Hepatocyte (in vitro differentiated cells): ENCODE measurements around the gene SH3BGRL2.

Source experiments
- EZH2 ChIP-seq: fragments of 200-600 bp; sonication (generic); IDR thresholded peaks from 2 replicates; pipeline ENCODE4 v1.6.1; 2016; ENCODE audit warnings: antibody characterized with exemption, mild to moderate bottlenecking, borderline replicate concordance
- TF ChIP-seq, protein P1 (sequence below): fragments of 200-600 bp; sonication (generic); IDR thresholded peaks from 2 replicates; pipeline ENCODE4 v1.5.1; 2016; ENCODE audit warnings: antibody characterized with exemption, mild to moderate bottlenecking; ENCODE audit not compliant: poor library complexity

DNA sequence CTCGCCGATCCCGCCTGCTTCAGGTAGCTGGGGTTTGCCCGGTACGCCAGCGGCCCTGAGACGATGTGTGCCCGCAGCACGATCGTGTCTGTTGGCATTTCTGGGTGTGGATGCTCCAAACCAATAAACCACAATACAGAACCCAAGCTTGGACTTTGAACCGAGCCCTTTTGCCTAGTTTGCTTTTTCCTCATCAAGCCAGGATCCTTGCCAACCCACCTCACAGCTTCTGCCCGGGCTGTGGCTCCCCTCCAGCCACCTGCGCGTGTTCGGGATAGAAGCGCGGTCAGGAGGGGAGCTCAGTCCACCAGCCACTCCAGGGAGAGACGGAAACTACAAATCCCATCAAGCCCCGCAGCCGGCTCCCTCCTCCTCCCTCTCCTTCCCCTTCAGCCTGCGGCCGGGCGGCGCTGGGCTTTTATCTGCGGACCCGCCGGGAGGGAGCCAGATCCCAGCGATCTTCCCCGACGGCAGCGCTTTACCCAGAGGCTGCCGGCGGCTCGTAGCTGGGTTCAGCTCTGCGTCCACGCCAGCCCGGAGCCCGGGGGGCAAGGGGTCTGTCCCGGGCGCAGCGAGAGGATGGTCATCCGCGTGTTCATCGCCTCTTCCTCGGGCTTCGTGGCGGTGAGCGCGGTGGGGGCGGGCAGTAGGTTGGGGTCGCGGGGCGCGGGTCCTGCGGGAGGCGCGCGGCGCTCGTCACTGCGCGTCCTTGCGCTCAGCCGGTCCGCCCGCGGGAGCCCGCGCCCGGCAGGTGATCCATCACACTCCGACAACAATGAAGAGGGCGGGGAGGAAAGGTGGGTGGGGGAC, at the start of gene SH3BGRL2:
- TF ChIP-seq, protein P1, sequence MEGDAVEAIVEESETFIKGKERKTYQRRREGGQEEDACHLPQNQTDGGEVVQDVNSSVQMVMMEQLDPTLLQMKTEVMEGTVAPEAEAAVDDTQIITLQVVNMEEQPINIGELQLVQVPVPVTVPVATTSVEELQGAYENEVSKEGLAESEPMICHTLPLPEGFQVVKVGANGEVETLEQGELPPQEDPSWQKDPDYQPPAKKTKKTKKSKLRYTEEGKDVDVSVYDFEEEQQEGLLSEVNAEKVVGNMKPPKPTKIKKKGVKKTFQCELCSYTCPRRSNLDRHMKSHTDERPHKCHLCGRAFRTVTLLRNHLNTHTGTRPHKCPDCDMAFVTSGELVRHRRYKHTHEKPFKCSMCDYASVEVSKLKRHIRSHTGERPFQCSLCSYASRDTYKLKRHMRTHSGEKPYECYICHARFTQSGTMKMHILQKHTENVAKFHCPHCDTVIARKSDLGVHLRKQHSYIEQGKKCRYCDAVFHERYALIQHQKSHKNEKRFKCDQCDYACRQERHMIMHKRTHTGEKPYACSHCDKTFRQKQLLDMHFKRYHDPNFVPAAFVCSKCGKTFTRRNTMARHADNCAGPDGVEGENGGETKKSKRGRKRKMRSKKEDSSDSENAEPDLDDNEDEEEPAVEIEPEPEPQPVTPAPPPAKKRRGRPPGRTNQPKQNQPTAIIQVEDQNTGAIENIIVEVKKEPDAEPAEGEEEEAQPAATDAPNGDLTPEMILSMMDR: no peak
- no peak for TF ChIP-seq EZH2
